ENCODE measurements around the gene RHOF.

RHOF gene

GRCh38 chr12:121804417-121805111 is 11.1 kb upstream of the RHOF start:
- no peak for DNase-seq (ENCODE audit: low read depth)

GRCh38 chr12:121803861-121804416 is 10.5 kb upstream of the RHOF start, which contains the start of gene SETD1B:
Gene SETD1B, plus strand, starts transcription at chr12:121804009. Its CDS starts 729 bp downstream, at chr12:121804738.
- no peak for DNase-seq (ENCODE audit: low read depth)

GRCh38 chr12:121802843-121803698 is 9.6 kb upstream of the RHOF start:
- peak; percentile 95 for DNase-seq (ENCODE audit: low read depth)

- DNase-seq (ENCODE audit: low read depth), result no peak
These were observed 9.0 kb upstream of the RHOF start for GRCh38 chr12:121802485-121802842.

- no peak for DNase-seq (ENCODE audit: low read depth)
These were observed 8.4 kb upstream of the RHOF start for GRCh38 chr12:121801595-121802484.

GRCh38 chr12:121800694-121801594 is 7.5 kb upstream of the RHOF start:
- no peak for DNase-seq (ENCODE audit: low read depth)

- DNase-seq (ENCODE audit: low read depth), result peak; percentile 82
These were observed 6.6 kb upstream of the RHOF start for GRCh38 chr12:121799842-121800693.

GRCh38 chr12:121799156-121799841 is 5.8 kb upstream of the RHOF start:
- no peak for DNase-seq (ENCODE audit: low read depth)

GRCh38 chr12:121798787-121799155 is 5.3 kb upstream of the RHOF start:
- no peak for DNase-seq (ENCODE audit: low read depth)

- no peak for DNase-seq (ENCODE audit: low read depth)
These were observed 4.7 kb upstream of the RHOF start for GRCh38 chr12:121797937-121798786.

- DNase-seq (ENCODE audit: low read depth), result peak; percentile 79
These were observed 3.6 kb upstream of the RHOF start for GRCh38 chr12:121796855-121797751.

- DNase-seq (ENCODE audit: low read depth), result no peak
These were observed 1.8 kb upstream of the RHOF start for GRCh38 chr12:121795034-121795968.

GRCh38 chr12:121794534-121795033 is 1.1 kb upstream of the RHOF start:
- no peak for DNase-seq (ENCODE audit: low read depth)

GRCh38 chr12:121793838-121794533 is 498 bp upstream of the RHOF start:
- peak; percentile 86 for DNase-seq (ENCODE audit: low read depth)
